Measurements from ENCODE around the gene RXRA. TPM values are rescaled to one million over a fixed set of nuclear protein-coding genes. Genes with fewer than 3 reads are reported as not detected.

Gene RXRA
- total and polyA plus RNA-seq, 2 of the 4 experiments (the other 2 are of a cell fraction): 7.5 to 17.9 TPM

DNA sequence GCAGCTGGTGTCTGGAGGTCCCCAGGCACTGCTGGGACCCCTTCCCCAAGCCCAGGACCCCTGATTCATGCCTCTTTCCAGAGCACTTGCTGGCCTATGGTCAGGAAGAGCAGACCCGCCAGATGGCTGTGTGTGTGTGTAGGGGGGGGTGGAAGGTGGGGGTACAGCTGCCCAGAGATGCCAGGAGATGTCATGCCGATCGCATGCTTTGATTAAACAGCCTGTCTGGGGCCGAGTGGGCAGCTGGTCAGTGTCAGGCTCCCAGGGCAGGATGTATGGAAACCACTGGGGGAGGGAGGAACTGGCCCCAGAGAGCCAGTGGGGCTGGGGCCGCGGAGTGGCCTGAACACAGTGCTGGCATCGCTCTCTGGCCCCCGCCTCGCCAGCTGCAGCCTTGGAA is 23.7 kb downstream of the RXRA start:
- POLR2A ChIA-PET (ENCODE audit: unreplicated experiment): interaction anchor here (0.5 kb wide), 1 partner anchor 33 kb away, joined by 4 read pairs; no protein-coding TSS in a partner anchor
- Histone ChIP-seq H3K23ac (ENCODE audit: low read depth, low read length) (no peak overlapping the region), H4K20me1 (ENCODE audit: insufficient read depth, low read length) (peaks cover 100% of the 10 kb centered on the region), H3K4me2 (ENCODE audit: low read depth, low read length) (no peak overlapping the region; the same call in 1 of the 2 replicates), H3K4me3 (ENCODE audit: insufficient read depth, low read depth, low read length) (no peak overlapping the region), H2BK5ac (ENCODE audit: low read depth, low read length, poor library complexity, severe bottlenecking) (no peak overlapping the region), H3K18ac (ENCODE audit: low read depth, low read length) (no peak overlapping the region), H3K9me1 (ENCODE audit: insufficient read depth, low read length) (peaks cover 11% of the 10 kb centered on the region; the same call in 1 of the 2 replicates), H2AK5ac (ENCODE audit: low read depth, low read length) (no peak overlapping the region), H3K27ac (ENCODE audit: insufficient read depth, low read length) (no peak overlapping the region), H2AFZ (replicated peaks; ENCODE audit: low read length, poor library complexity) (no peak overlapping the region), H4K5ac (ENCODE audit: low read depth, low read length) (no peak overlapping the region), H4K91ac (ENCODE audit: insufficient read depth, low read depth, low read length) (no peak overlapping the region), H2AK9ac (replicated peaks; ENCODE audit: low read depth, low read length, poor library complexity) (no peak overlapping the region), H3K14ac (replicated peaks; ENCODE audit: low read depth, low read length) (no peak overlapping the region), H2BK15ac (ENCODE audit: low read depth, low read length) (no peak overlapping the region), H3K79me1 (ENCODE audit: low read depth in 1 of 2, low read length in 2 of 2) (peaks cover 31 to 94% of the 10 kb centered on the region in 2 experiments), H3K56ac (ENCODE audit: extremely low read depth, insufficient read depth, low read length) (no peak overlapping the region), H3K27me3 (ENCODE audit: control insufficient read depth, insufficient read depth, low read length) (no peaks in the 10 kb centered on the region), H2BK120ac (ENCODE audit: low read depth, low read length) (no peak overlapping the region), H3K4me1 (ENCODE audit: control insufficient read depth, insufficient read depth, low read length) (peaks cover 23% of the 10 kb centered on the region), H2BK20ac (ENCODE audit: low read depth, low read length) (no peak overlapping the region), H3K36me3 (ENCODE audit: control insufficient read depth, insufficient read depth, low read length) (peaks cover 5% of the 10 kb centered on the region; the same call in 1 of the 2 replicates), H3K9me3 (ENCODE audit: control insufficient read depth, insufficient read depth, low read length) (no peaks in the 10 kb centered on the region), H4K8ac (ENCODE audit: low read depth in 2 of 2, low read length in 2 of 2) (no peak overlapping the region), H3K9ac (ENCODE audit: low read depth, low read length) (no peak overlapping the region), H3K4ac (ENCODE audit: low read depth, low read length) (no peak overlapping the region)
- intact Hi-C loops (cut with micrococcal nuclease): no loop called here
- in situ Hi-C loops (cut with MboI; ENCODE audit: low sequenced_read_pairs): no loop called here
- dilution Hi-C loops (cut with HindIII; ENCODE audit: low sequenced_read_pairs, unreplicated experiment): no loop called here
- no peak for DNase-seq
- WGBS, 2 experiments (ENCODE audit: extremely low coverage in 2 of 2, insufficient read length in 1 of 2): 40% methylated on average over 2 of the region's 9 CpGs; no CpG with 5 or more reads in 1 of the 2 experiments
- CTCF ChIA-PET: interaction anchor here (1.0 kb wide), 1 partner anchor 179 kb away, joined by 3 read pairs; no protein-coding TSS in a partner anchor
- no TSS peak for BruUV-seq (replicated peaks)
- TF ChIP-seq, protein P1, sequence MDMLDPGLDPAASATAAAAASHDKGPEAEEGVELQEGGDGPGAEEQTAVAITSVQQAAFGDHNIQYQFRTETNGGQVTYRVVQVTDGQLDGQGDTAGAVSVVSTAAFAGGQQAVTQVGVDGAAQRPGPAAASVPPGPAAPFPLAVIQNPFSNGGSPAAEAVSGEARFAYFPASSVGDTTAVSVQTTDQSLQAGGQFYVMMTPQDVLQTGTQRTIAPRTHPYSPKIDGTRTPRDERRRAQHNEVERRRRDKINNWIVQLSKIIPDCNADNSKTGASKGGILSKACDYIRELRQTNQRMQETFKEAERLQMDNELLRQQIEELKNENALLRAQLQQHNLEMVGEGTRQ (IDR thresholded peaks at IDR 0.05; ENCODE audit: low read depth, low read length): no peak
- TF ChIP-seq RAD21 (IDR thresholded peaks at IDR 0.05; ENCODE audit: low read length) (no peak), MAZ (IDR thresholded peaks at IDR 0.05; ENCODE audit: borderline replicate concordance, low read depth, low read length) (no peak), SMC3 (IDR thresholded peaks at IDR 0.05; ENCODE audit: low read depth, low read length) (no peak), POLR2A (IDR thresholded peaks at IDR 0.05; ENCODE audit: low read depth, low read length) (no peak), MAFK (IDR thresholded peaks at IDR 0.05; ENCODE audit: low read depth, low read length) (no peak), CHD1 (IDR thresholded peaks at IDR 0.05; ENCODE audit: low read depth, low read length) (no peak), RCOR1 (IDR thresholded peaks at IDR 0.05; ENCODE audit: insufficient replicate concordance, low read length) (no peak), CEBPB (IDR thresholded peaks at IDR 0.05; ENCODE audit: low read depth, low read length) (no peak), FOS (IDR thresholded peaks at IDR 0.05; ENCODE audit: low read depth, low read length) (no peak)
- TF ChIP-seq, protein P2, sequence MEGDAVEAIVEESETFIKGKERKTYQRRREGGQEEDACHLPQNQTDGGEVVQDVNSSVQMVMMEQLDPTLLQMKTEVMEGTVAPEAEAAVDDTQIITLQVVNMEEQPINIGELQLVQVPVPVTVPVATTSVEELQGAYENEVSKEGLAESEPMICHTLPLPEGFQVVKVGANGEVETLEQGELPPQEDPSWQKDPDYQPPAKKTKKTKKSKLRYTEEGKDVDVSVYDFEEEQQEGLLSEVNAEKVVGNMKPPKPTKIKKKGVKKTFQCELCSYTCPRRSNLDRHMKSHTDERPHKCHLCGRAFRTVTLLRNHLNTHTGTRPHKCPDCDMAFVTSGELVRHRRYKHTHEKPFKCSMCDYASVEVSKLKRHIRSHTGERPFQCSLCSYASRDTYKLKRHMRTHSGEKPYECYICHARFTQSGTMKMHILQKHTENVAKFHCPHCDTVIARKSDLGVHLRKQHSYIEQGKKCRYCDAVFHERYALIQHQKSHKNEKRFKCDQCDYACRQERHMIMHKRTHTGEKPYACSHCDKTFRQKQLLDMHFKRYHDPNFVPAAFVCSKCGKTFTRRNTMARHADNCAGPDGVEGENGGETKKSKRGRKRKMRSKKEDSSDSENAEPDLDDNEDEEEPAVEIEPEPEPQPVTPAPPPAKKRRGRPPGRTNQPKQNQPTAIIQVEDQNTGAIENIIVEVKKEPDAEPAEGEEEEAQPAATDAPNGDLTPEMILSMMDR (conservative IDR thresholded peaks at IDR 0.05; ENCODE audit: low read depth, low read length): no peak
- peak; percentile 36 for ATAC-seq (ENCODE audit: low read depth)
